CD4-positive, alpha-beta T cell treated with Interleukin-15 for 1 hour (primary cell): ENCODE results near the gene OLFML2B.
"Not testable (repeated sequence)": the region's sequence is repeated elsewhere in the genome, so short reads cannot be mapped to it uniquely, and the experiment has no call there.

Source experiments
- DNase-seq: peaks from one replicate; pipeline ENCODE4 v3.0.0-alpha.2; 2020

OLFML2B gene

GRCh38 chr1:162023547-162024501 lies at the start of gene OLFML2B:
TSS of gene OLFML2B (minus strand) at chr1:162023869. CDS start at chr1:162023430, 439 bp downstream.
- peak; percentile 27 for DNase-seq

DNA sequence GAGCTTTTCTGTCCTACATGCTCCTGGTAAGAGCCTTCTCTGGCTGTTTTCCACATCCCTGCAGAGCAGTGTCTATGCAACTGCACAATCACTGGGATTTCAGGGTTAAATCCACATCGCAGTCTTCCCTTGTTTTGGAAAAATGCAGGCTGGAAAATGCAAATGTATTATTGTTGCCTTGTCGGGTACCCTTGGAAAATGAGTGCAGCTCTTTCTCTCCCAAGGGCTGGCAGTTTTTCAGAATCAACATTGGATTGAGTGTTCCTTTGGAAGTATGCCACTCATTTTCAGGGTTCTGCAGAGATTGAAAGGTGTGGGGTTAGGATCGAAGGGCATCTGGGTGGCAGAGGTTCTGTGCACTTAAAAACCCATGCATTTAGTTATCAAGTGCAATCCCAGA lies 49.1 kb upstream of the OLFML2B start:
- no peak for DNase-seq

GRCh38 chr1:162070825-162071224 lies 47.2 kb upstream of the OLFML2B start:
- DNase-seq: no peak

- DNase-seq: no peak
Observed at GRCh38 chr1:162070094-162070748, 46.6 kb upstream of the OLFML2B start.

- DNase-seq: peak; percentile 70
Observed at GRCh38 chr1:162069334-162070093, 45.8 kb upstream of the OLFML2B start, which contains the start of gene NOS1AP. TSS of gene NOS1AP (plus strand) at chr1:162069691. CDS start at chr1:162070178, 487 bp downstream.

GRCh38 chr1:162068301-162068700 lies 44.6 kb upstream of the OLFML2B start:
- DNase-seq: no peak

- DNase-seq: no peak
Observed at GRCh38 chr1:162067466-162067865, 43.8 kb upstream of the OLFML2B start.

DNA sequence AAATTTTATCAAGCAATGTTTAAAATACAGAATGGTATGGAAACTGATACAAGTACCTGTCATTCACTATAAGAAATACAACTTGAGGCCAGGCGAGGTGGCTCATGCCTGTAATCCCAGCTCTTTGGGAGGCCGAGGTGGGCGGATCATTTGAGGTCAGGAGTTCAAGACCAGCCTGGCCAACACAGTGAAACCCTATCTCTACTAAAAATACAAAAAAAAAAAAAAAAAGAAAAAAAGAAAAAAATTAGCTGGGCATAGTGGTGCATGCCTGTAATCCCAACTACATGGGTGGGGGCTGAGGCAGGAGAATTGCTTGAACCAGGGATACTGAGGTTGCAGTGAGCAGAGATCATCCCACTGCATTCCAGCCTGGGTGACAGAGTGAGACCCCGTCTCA lies 43.2 kb upstream of the OLFML2B start:
- not testable (repeated sequence) for DNase-seq

GRCh38 chr1:162065016-162065415 lies 41.3 kb upstream of the OLFML2B start:
- no peak for DNase-seq

DNA sequence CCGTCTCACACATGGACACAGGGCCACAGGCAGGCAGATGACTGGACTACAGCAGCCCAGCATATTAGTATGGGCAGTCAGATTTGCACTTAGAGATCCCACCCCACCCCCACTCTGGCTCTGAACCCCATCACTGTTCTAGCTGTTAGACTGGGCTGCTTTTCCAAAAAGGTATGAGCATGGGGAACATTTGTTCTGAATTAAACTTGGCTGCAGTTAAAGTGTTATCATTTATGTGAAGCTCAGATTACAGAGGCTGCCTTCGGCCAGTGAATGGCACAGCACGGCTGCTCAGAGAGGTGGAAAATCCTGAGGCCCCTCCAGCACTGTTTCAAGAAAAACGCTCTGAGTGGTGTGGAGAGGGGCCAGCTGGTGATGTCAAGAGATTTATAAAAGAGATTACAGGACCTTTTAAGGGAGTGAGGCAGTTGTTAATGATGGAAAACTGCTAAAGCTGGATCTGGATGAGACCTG lies 38.9 kb upstream of the OLFML2B start:
- DNase-seq: no peak

DNA sequence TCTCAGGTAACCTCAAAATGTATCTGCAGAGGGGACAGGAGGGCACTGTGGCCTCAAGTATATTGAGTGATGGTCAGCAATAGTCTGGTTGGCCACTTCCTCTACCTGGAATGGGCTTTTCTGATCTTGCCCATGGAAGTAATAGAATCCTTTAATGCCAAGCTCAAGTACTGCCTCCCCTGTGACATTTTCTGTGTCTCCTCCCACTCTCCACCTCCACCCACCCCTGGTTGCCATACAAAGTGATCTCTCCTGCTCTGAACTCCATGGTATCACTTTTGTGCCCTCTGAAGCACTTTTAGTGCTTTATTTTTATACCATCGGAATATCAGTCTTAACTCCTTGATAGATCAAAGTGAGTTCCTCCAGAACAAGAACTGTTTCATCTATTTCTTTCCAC lies 36.6 kb upstream of the OLFML2B start:
- no peak for DNase-seq

GRCh38 chr1:162059721-162060120 lies 36.1 kb upstream of the OLFML2B start:
- DNase-seq: no peak

DNA sequence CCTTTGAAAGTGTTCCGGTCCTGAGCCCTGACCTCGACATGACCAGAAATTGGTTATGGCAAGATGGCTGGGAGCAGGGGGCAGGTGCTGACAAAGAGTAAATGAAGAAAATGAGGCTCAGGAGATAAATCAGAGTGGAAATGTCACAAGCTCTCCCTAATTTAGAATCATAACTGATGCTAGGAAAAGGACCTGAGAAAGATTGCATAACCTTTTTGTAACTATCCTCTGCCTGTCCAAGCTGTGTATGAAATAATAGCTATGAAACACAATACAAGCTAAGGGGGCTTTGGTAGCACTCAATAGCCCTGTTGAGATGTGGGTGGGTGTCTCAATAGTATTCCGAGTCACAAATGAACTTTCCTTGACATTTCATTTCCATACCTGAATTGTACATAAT lies 32.9 kb upstream of the OLFML2B start:
- no peak for DNase-seq

GRCh38 chr1:162056043-162056442 lies 32.4 kb upstream of the OLFML2B start:
- DNase-seq: peak; percentile 37

DNA sequence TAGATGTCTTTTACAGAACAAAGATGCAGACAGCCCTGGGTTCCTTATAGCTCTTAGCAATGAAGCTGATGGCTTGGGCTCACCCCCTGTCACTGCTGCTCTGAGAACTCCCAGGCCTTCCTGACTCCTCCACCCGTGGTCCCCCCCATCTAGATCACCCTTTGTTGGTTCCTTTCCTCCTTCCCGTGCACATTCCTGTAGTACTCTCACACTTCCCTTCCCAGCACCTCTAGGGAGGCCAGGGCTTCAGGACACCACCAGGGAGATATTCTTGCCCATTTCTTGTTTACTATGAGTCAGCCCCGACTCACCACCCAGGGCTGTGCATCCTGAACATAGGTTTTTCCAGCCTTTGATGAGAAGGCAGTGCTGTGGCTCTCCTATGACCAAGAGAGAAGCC lies 31.4 kb upstream of the OLFML2B start:
- DNase-seq: no peak

- not testable (repeated sequence) for DNase-seq
Observed at GRCh38 chr1:162053949-162054348, 30.3 kb upstream of the OLFML2B start.

GRCh38 chr1:162046921-162047320 lies 23.3 kb upstream of the OLFML2B start:
- DNase-seq: no peak

- no peak for DNase-seq
Observed at GRCh38 chr1:162042361-162042760, 18.7 kb upstream of the OLFML2B start.

DNA sequence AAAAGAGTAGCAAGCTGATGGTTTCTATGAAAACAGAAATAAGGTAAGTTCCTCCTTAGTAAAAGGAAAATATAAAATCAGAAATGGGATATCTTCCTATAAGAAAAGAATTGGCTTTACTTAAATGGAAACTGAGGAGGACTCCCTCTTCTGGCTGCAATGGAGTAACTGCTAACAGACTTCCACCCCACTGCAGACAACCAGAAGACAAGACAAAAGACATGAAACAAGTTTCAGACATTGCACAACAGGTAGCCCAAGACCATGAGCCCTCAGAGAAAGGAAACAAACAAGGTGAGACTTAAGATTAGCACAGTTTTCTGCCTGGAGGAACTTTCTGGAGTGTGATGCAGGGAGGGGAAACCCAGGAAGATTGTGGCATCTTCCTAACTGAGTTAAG lies 17.0 kb upstream of the OLFML2B start:
- no peak for DNase-seq

DNA sequence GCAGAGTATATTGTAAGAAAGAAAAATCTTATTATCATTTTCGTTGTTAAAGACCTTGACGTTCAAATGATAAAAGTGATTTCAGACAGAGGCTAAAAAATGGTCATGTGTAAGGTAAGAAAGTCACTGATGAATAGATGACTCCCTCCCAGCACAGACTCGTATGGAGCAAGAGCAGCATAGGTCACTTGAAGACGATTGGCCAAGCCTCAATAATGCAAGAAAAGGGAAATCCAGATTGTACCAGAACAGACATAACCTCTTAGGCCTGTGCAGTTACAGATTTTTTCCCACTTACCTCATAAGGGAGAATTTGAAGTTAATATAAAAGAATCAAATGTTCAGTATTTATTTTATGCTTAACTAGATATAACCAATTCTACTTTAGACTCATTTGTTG lies 16.3 kb upstream of the OLFML2B start:
- DNase-seq: no peak

DNA sequence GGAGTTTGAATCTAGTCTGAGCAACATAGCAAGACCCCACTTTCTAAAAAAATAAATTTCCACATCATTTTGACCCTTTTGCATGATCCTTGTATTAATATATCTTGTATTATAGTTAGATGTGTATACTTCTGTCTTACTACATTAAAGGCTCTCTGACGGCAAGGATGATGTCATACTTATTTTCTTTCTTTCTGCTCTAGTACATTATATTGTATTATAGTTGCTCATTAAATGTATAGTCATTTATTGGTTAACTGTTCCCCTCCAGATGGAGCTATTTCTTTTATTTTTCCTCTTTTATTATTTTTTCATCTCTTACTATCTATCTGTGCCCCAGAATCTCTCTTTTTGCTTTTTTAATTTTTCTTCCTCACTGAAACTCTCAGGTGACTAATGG lies 15.0 kb upstream of the OLFML2B start:
- DNase-seq: no peak

- no peak for DNase-seq
Observed at GRCh38 chr1:162036163-162036562, 12.5 kb upstream of the OLFML2B start.

- DNase-seq: no peak
Observed at GRCh38 chr1:162035241-162035640, 11.6 kb upstream of the OLFML2B start.
